Erythroblast (primary cell): ENCODE data around the gene DNAJB13.

ENCODE experiments used
- GATA1 ChIP-seq: IDR thresholded peaks from 2 replicates; pipeline ENCODE4 v1.6.1; 2011; ENCODE audit warnings: low read depth, mild to moderate bottlenecking, control low read depth, low read length, moderate library complexity
- POLR2A ChIP-seq: IDR thresholded peaks from 2 replicates; pipeline ENCODE4 v1.6.1; 2011; ENCODE audit warnings: mild to moderate bottlenecking, low read length

- TF ChIP-seq POLR2A (no peak), GATA1 (no peak)
Observed at GRCh38 chr11:73931039-73931645, 19.7 kb upstream of the DNAJB13 start.
